Body of pancreas (tissue), 4 donors: Measurements from ENCODE around the gene TPCN2. TPM values are rescaled to one million over a fixed set of nuclear protein-coding genes. Genes with fewer than 3 reads are reported as not detected.
A peak's percentile ranks its signal among the peaks of the same experiment; 100 is the strongest.

ENCODE experiments used
- ATAC-seq: fragments of 150-250 bp; one replicate; pipeline ENCODE4 v1.9.1; 2016
- DNase-seq, 4 donors: peaks; one replicate each; pipeline ENCODE4 v3.0.0-alpha.2; 2019
- H3K27ac ChIP-seq, 4 donors: fragments of 200-600 bp; sonication (generic); 1 replicate in 3 of 4; 2 replicates in 1 of 4; pipeline versions ENCODE4 v1.5.1 to v1.6.1; 2016 to 2019; ENCODE audit warnings: mild to moderate bottlenecking in 1 of 4, mixed read lengths in 1 of 4, moderate library complexity in 1 of 4
- H3K27me3 ChIP-seq, 2 donors: fragments of 200-600 bp; sonication (generic); one replicate each; pipeline ENCODE4 v1.6.0; 2016; ENCODE audit warnings: mild to moderate bottlenecking in 1 of 2
- H3K36me3 ChIP-seq, 2 donors: fragments of 200-600 bp; sonication (generic); replicated peaks in 1 of 2; 2 replicates each; pipeline ENCODE4 v1.5.1; 2016; ENCODE audit warnings: low read depth in 2 of 2; ENCODE audit not compliant: insufficient read depth in 1 of 2
- H3K4me1 ChIP-seq: fragments of 200-600 bp; sonication (generic); one replicate; pipeline ENCODE4 v1.6.0; 2016
- H3K4me3 ChIP-seq, 2 donors: fragments of 200-600 bp; sonication (generic); 1 replicate in 1 of 2; 2 replicates in 1 of 2; pipeline ENCODE4 v1.5.1; 2016 to 2019
- H3K9me3 ChIP-seq, 3 donors: fragments of 200-600 bp; sonication (generic); 1 replicate in 2 of 3; 2 replicates in 1 of 3; pipeline ENCODE4 v1.5.1; 2016
- CTCF ChIP-seq, 7 experiments: fragments of 450-650 bp in 4 of 7; fragments of 200-600 bp in 3 of 7; sonication (generic) in 3 of 7; IDR thresholded peaks; one replicate each; pipeline ENCODE4 v1.5.1; 2016 to 2019; ENCODE audit warnings: antibody characterized with exemption in 7 of 7
- POLR2A ChIP-seq, 3 donors: fragments of 450-650 bp; IDR thresholded peaks; one replicate each; pipeline ENCODE4 v1.6.1; 2016; ENCODE audit warnings: antibody characterized with exemption in 3 of 3, mild to moderate bottlenecking in 2 of 3
- WGBS, 2 donors: methylation state at CpG; one replicate each; pipeline ENCODE4 v1.1.5; 2017; 5-methylcytosine and 5-hydroxymethylcytosine counted together
- intact Hi-C: fragments of 100-400 bp; cut with DNase I; formaldehyde crosslinking; loops from one replicate; pipeline ENCODE4 v1.15.1; 2023
- total RNA-seq, 2 donors: library from RNA; depleted of rRNA; stranded (reverse); fragments of >200 nt; gene quantifications; one replicate each; pipeline ENCODE4 v1.1.0, GENCODE V29; 2016

TPCN2 gene
- total RNA-seq, 2 donors from 2014 or later, result 10.9 to 18.9 TPM

- Histone ChIP-seq H3K4me1 (no peaks in the 10 kb centered on the region), H3K36me3 (no peaks in the 10 kb centered on the region), H3K4me3 (no peak overlapping the region), H3K27ac (no peak overlapping the region), H3K9me3 (no peaks in the 10 kb centered on the region), H3K27me3 (no peaks in the 10 kb centered on the region)
- no peak for DNase-seq
- WGBS, 2 donors, result 65 to 68% methylated on average over 13 of the region's 13 CpGs
- TF ChIP-seq CTCF (IDR thresholded peaks at IDR 0.05), result no peak
- TF ChIP-seq POLR2A (IDR thresholded peaks at IDR 0.05), result no peak
- no peak for ATAC-seq
- intact Hi-C loops, result no loop called here
These were observed 29.8 kb upstream of the TPCN2 start for GRCh38 chr11:69018924-69019323.

GRCh38 chr11:69022260-69022659 lies 26.5 kb upstream of the TPCN2 start:
- Histone ChIP-seq H3K27ac (no peak overlapping the region), H3K36me3 (no peaks in the 10 kb centered on the region), H3K4me1 (no peaks in the 10 kb centered on the region), H3K4me3 (no peak overlapping the region), H3K9me3 (no peaks in the 10 kb centered on the region), H3K27me3 (no peaks in the 10 kb centered on the region)
- ATAC-seq (no peak), DNase-seq (no peak)
- intact Hi-C loops, result no loop called here
- no peak for TF ChIP-seq CTCF (IDR thresholded peaks at IDR 0.05)
- no peak for TF ChIP-seq POLR2A (IDR thresholded peaks at IDR 0.05)
- WGBS, 2 donors, result 59 to 69% methylated on average over 10 of the region's 10 CpGs

- Histone ChIP-seq H3K4me1 (no peaks in the 10 kb centered on the region), H3K9me3 (no peaks in the 10 kb centered on the region), H3K27me3 (no peaks in the 10 kb centered on the region), H3K36me3 (no peaks in the 10 kb centered on the region), H3K27ac (no peak overlapping the region), H3K4me3 (no peak overlapping the region)
- ATAC-seq, result no peak
- DNase-seq, result no peak
- TF ChIP-seq CTCF (IDR thresholded peaks at IDR 0.05) (no peak), POLR2A (IDR thresholded peaks at IDR 0.05) (no peak)
- WGBS, 2 donors, result 85 to 89% methylated on average over 6 of the region's 6 CpGs
- intact Hi-C loops, result no loop called here
These were observed 24.2 kb upstream of the TPCN2 start for GRCh38 chr11:69024509-69024908.

GRCh38 chr11:69027704-69028372 lies 20.9 kb upstream of the TPCN2 start:
- TF ChIP-seq POLR2A (IDR thresholded peaks at IDR 0.05) (no peak), CTCF (IDR thresholded peaks at IDR 0.05) (no peak)
- no peaks in the 10 kb centered on the region for H3K27me3 ChIP-seq
- H3K27ac ChIP-seq, result no peak overlapping the region
- H3K36me3 ChIP-seq, result no peaks in the 10 kb centered on the region
- H3K9me3 ChIP-seq, result no peaks in the 10 kb centered on the region
- DNase-seq (peak in 1 of 4 donors; percentile 34), ATAC-seq (no peak)
- intact Hi-C loops, result no loop called here
- no peaks in the 10 kb centered on the region for H3K4me1 ChIP-seq
- 63 to 71% methylated on average over 9 of the region's 9 CpGs for WGBS, 2 donors
- H3K4me3 ChIP-seq, result no peak overlapping the region

- Histone ChIP-seq H3K9me3 (no peaks in the 10 kb centered on the region), H3K27me3 (no peaks in the 10 kb centered on the region), H3K4me1 (no peaks in the 10 kb centered on the region), H3K27ac (no peak overlapping the region), H3K36me3 (no peaks in the 10 kb centered on the region), H3K4me3 (no peak overlapping the region)
- intact Hi-C loops, result no loop called here
- 51 to 76% methylated on average over 6 of the region's 6 CpGs for WGBS, 2 donors
- TF ChIP-seq CTCF (IDR thresholded peaks at IDR 0.05), result no peak
- TF ChIP-seq POLR2A (IDR thresholded peaks at IDR 0.05), result no peak
- ATAC-seq (no peak), DNase-seq (no peak)
These were observed 18.4 kb upstream of the TPCN2 start for GRCh38 chr11:69030301-69030700.
